Liver (tissue), 9 donors: ENCODE data around the gene S1PR1. TPM values are rescaled to one million over a fixed set of nuclear protein-coding genes. Genes with fewer than 3 reads are reported as not detected.

Source experiments
- DNase-seq: peaks from one replicate; pipeline ENCODE4 v3.0.0-alpha.2; 2017; ENCODE audit warnings: low spot score
- H3K27ac ChIP-seq, 2 donors: one replicate each; pipeline ENCODE4 v1.7.0; 2013; ENCODE audit warnings: inconsistent platforms in 2 of 2, low read length in 2 of 2, control low read depth in 1 of 2, low read depth in 1 of 2, mild to moderate bottlenecking in 1 of 2
- H3K27me3 ChIP-seq, 4 donors: one replicate each; pipeline versions ENCODE4 v1.6.1 to v1.7.0; 2013; ENCODE audit warnings: low read length in 3 of 4, inconsistent platforms in 1 of 4, mild to moderate bottlenecking in 1 of 4, moderate library complexity in 1 of 4; ENCODE audit not compliant: control insufficient read depth in 4 of 4, insufficient read depth in 4 of 4
- H3K36me3 ChIP-seq, 4 donors: one replicate each; pipeline versions ENCODE4 v1.6.1 to v1.7.0; 2013; ENCODE audit warnings: low read length in 3 of 4, mild to moderate bottlenecking in 3 of 4, low read depth in 1 of 4, moderate library complexity in 1 of 4; ENCODE audit not compliant: control insufficient read depth in 4 of 4, insufficient read depth in 3 of 4
- H3K4me1 ChIP-seq, 4 donors: one replicate each; pipeline versions ENCODE4 v1.6.1 to v1.7.0; 2013; ENCODE audit warnings: low read length in 3 of 4, mild to moderate bottlenecking in 3 of 4, moderate library complexity in 1 of 4; ENCODE audit not compliant: control insufficient read depth in 4 of 4, insufficient read depth in 4 of 4
- H3K4me3 ChIP-seq, 3 donors: one replicate each; pipeline versions ENCODE4 v1.6.1 to v1.7.0; 2013; ENCODE audit warnings: low read length in 3 of 3, control low read depth in 1 of 3, low read depth in 1 of 3, mild to moderate bottlenecking in 1 of 3
- H3K9ac ChIP-seq, 2 donors: one replicate each; pipeline ENCODE4 v1.7.0; 2013; ENCODE audit warnings: low read length in 2 of 2, mild to moderate bottlenecking in 2 of 2, moderate library complexity in 2 of 2, control low read depth in 1 of 2, low read depth in 1 of 2
- H3K9me3 ChIP-seq, 4 donors: one replicate each; pipeline versions ENCODE4 v1.6.1 to v1.7.0; 2013; ENCODE audit warnings: low read length in 3 of 4; ENCODE audit not compliant: control insufficient read depth in 4 of 4
- EGR1 ChIP-seq, 2 donors: IDR thresholded peaks; 2 replicates each; pipeline ENCODE4 v1.6.1; 2016 to 2018; ENCODE audit warnings: antibody characterized with exemption in 2 of 2, low read depth in 2 of 2
- FOXA1 ChIP-seq: IDR thresholded peaks from 2 replicates; pipeline ENCODE4 v1.6.1; 2016; ENCODE audit warnings: antibody characterized with exemption
- FOXA2 ChIP-seq: IDR thresholded peaks from 2 replicates; pipeline ENCODE4 v1.6.1; 2016; ENCODE audit warnings: antibody characterized with exemption
- GABPA ChIP-seq, 2 donors: IDR thresholded peaks in 1 of 2; conservative IDR thresholded peaks in 1 of 2; 2 replicates each; pipeline ENCODE4 v1.6.1; 2016; ENCODE audit warnings: antibody characterized with exemption in 2 of 2, mild to moderate bottlenecking in 1 of 2, moderate library complexity in 1 of 2
- HNF4A ChIP-seq, 2 donors: conservative IDR thresholded peaks; 2 replicates each; pipeline ENCODE4 v1.6.1; 2016; ENCODE audit warnings: antibody characterized with exemption in 2 of 2, mild to moderate bottlenecking in 2 of 2
- HNF4G ChIP-seq: IDR thresholded peaks from 2 replicates; pipeline ENCODE4 v1.6.1; 2016; ENCODE audit warnings: antibody characterized with exemption
- JUND ChIP-seq, 2 donors: IDR thresholded peaks; 2 replicates each; pipeline ENCODE4 v1.6.1; 2016; ENCODE audit warnings: antibody characterized with exemption in 2 of 2
- NR2F2 ChIP-seq: IDR thresholded peaks from 2 replicates; pipeline ENCODE4 v1.6.1; 2016; ENCODE audit warnings: antibody characterized with exemption
- RAD21 ChIP-seq, 2 donors: IDR thresholded peaks; 2 replicates each; pipeline ENCODE4 v1.6.1; 2016; ENCODE audit warnings: antibody characterized with exemption in 2 of 2, mild to moderate bottlenecking in 2 of 2
- RXRA ChIP-seq, 2 donors: IDR thresholded peaks; 2 replicates each; pipeline ENCODE4 v1.6.1; 2017 to 2018; ENCODE audit warnings: antibody characterized with exemption in 2 of 2, mild to moderate bottlenecking in 1 of 2
- SP1 ChIP-seq: IDR thresholded peaks from 2 replicates; pipeline ENCODE4 v1.6.1; 2018; ENCODE audit warnings: antibody characterized with exemption, mild to moderate bottlenecking
- TAF1 ChIP-seq: conservative IDR thresholded peaks from 2 replicates; pipeline ENCODE4 v1.6.1; 2016; ENCODE audit warnings: antibody characterized with exemption, mild to moderate bottlenecking
- YY1 ChIP-seq: IDR thresholded peaks from 2 replicates; pipeline ENCODE4 v1.6.1; 2016; ENCODE audit warnings: antibody characterized with exemption, mild to moderate bottlenecking
- WGBS: extraction: QIAGEN DNeasy Blood & Tissue Kit; methylation state at CpG from one replicate; pipeline ENCODE4 v1.1.7; 2013; 5-methylcytosine and 5-hydroxymethylcytosine counted together
- polyA plus RNA-seq, 2 donors: library from polyadenylated mRNA; stranded (reverse) in 1 of 2; unstranded in 1 of 2; fragments of 200-250 nt in 1 of 2; fragments of >200 nt in 1 of 2; fragmentation: Nextera tagmentation in 1 of 2; extraction: Ambion mirVana in 1 of 2; gene quantifications; one replicate each; pipeline versions ENCODE4 v1.2.1 to v1.2.3, GENCODE V29; 2013 to 2015
- total RNA-seq, 2 donors: library from RNA; depleted of rRNA; stranded (reverse); fragments of >200 nt; gene quantifications; one replicate each; pipeline ENCODE4 v1.2.3, GENCODE V29; 2014
- TF ChIP-seq, protein P1 (sequence below): IDR thresholded peaks from 2 replicates; pipeline ENCODE4 v1.6.1; 2016; ENCODE audit warnings: antibody characterized with exemption
- TF ChIP-seq, protein P2 (sequence below): fragments of 150-350 bp; IDR thresholded peaks from 2 replicates; pipeline ENCODE4 v1.5.1; 2017; ENCODE audit warnings: improper control_type of control experiment, low read depth, low read length; ENCODE audit not compliant: missing input control
- TF ChIP-seq, protein P3 (sequence below): IDR thresholded peaks from 2 replicates; pipeline ENCODE4 v1.6.1; 2016; ENCODE audit warnings: antibody characterized with exemption, mild to moderate bottlenecking
- TF ChIP-seq, protein P4 (sequence below): IDR thresholded peaks from 2 replicates; pipeline ENCODE4 v1.6.1; 2016; ENCODE audit warnings: antibody characterized with exemption
- TF ChIP-seq, protein P5 (sequence below): IDR thresholded peaks from 2 replicates; pipeline ENCODE4 v1.6.1; 2016; ENCODE audit warnings: antibody characterized with exemption
- donor health status: healthy.
- donor health status: healthy.
- donor health status: healthy.
- donor health status: healthy.
- donor health status: healthy.

S1PR1 gene
- total and polyA plus RNA-seq, 4 donors = 7.8 to 13.9 (median 11.1) TPM

DNA sequence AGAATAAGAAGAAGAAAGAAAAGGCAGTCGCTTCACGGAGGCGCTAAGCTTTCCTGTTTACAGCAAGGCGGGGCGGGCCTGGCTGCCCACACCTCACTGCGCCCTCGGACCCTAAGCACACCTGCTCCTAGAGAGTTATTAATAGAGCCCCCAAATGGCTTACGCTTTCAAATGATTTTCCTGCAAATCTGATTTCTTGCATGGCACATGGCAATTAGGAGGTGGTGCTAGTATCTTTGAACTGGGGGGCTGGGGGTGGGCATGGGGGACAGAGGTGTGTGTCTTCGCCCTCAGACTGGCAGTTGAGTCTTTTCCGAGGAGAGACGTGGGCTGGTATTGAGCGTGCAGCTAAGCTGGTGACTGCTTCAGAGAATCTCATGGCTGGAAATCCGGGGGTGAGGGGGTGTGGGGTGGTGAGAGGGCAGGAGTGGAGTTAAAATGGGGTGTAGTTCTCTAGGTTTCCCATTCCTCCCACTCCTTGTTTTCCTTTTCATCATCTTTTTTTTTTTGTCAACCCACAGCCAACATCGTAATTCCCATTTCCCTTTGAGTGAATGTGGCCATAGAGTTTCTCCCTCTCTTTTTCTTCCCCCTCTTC lies 1.3 kb downstream of the S1PR1 start:
- Histone ChIP-seq H3K4me3 (peak overlapping the region; percentile 53 to 72 (median 59)), H3K36me3 (peaks cover 0 to 26% (median 7%) of the 10 kb centered on the region in 4 donors), H3K4me1 (peaks cover 0 to 45% (median 19%) of the 10 kb centered on the region in 4 donors), H3K27me3 (no peaks in the 10 kb centered on the region), H3K27ac (peak overlapping the region; percentile 81 to 91), H3K9me3 (no peaks in the 10 kb centered on the region), H3K9ac (peak overlapping the region; percentile 44 to 81)
- WGBS = 4% methylated on average over 14 of the region's 14 CpGs
- TF ChIP-seq FOXA2 (no peak), NR2F2 (no peak), EGR1 (IDR thresholded peaks at IDR 0.05; ENCODE audit: low read depth in 2 of 2) (no peak), GABPA (IDR thresholded peaks at IDR 0.05 in 1 of 2, conservative IDR thresholded peaks at IDR 0.05 in 1 of 2) (no peak), JUND (IDR thresholded peaks at IDR 0.05) (no peak), TAF1 (no peak), HNF4A (conservative IDR thresholded peaks at IDR 0.05) (no peak), RXRA (IDR thresholded peaks at IDR 0.05) (no peak), YY1 (no peak), HNF4G (no peak), RAD21 (IDR thresholded peaks at IDR 0.05) (no peak), FOXA1 (no peak), SP1 (no peak)
- TF ChIP-seq, protein P1, sequence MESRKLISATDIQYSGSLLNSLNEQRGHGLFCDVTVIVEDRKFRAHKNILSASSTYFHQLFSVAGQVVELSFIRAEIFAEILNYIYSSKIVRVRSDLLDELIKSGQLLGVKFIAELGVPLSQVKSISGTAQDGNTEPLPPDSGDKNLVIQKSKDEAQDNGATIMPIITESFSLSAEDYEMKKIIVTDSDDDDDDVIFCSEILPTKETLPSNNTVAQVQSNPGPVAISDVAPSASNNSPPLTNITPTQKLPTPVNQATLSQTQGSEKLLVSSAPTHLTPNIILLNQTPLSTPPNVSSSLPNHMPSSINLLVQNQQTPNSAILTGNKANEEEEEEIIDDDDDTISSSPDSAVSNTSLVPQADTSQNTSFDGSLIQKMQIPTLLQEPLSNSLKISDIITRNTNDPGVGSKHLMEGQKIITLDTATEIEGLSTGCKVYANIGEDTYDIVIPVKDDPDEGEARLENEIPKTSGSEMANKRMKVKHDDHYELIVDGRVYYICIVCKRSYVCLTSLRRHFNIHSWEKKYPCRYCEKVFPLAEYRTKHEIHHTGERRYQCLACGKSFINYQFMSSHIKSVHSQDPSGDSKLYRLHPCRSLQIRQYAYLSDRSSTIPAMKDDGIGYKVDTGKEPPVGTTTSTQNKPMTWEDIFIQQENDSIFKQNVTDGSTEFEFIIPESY = no peak
- TF ChIP-seq, protein P2, sequence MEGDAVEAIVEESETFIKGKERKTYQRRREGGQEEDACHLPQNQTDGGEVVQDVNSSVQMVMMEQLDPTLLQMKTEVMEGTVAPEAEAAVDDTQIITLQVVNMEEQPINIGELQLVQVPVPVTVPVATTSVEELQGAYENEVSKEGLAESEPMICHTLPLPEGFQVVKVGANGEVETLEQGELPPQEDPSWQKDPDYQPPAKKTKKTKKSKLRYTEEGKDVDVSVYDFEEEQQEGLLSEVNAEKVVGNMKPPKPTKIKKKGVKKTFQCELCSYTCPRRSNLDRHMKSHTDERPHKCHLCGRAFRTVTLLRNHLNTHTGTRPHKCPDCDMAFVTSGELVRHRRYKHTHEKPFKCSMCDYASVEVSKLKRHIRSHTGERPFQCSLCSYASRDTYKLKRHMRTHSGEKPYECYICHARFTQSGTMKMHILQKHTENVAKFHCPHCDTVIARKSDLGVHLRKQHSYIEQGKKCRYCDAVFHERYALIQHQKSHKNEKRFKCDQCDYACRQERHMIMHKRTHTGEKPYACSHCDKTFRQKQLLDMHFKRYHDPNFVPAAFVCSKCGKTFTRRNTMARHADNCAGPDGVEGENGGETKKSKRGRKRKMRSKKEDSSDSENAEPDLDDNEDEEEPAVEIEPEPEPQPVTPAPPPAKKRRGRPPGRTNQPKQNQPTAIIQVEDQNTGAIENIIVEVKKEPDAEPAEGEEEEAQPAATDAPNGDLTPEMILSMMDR = no peak
- TF ChIP-seq, protein P3, sequence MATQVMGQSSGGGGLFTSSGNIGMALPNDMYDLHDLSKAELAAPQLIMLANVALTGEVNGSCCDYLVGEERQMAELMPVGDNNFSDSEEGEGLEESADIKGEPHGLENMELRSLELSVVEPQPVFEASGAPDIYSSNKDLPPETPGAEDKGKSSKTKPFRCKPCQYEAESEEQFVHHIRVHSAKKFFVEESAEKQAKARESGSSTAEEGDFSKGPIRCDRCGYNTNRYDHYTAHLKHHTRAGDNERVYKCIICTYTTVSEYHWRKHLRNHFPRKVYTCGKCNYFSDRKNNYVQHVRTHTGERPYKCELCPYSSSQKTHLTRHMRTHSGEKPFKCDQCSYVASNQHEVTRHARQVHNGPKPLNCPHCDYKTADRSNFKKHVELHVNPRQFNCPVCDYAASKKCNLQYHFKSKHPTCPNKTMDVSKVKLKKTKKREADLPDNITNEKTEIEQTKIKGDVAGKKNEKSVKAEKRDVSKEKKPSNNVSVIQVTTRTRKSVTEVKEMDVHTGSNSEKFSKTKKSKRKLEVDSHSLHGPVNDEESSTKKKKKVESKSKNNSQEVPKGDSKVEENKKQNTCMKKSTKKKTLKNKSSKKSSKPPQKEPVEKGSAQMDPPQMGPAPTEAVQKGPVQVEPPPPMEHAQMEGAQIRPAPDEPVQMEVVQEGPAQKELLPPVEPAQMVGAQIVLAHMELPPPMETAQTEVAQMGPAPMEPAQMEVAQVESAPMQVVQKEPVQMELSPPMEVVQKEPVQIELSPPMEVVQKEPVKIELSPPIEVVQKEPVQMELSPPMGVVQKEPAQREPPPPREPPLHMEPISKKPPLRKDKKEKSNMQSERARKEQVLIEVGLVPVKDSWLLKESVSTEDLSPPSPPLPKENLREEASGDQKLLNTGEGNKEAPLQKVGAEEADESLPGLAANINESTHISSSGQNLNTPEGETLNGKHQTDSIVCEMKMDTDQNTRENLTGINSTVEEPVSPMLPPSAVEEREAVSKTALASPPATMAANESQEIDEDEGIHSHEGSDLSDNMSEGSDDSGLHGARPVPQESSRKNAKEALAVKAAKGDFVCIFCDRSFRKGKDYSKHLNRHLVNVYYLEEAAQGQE = no peak
- TF ChIP-seq, protein P4, sequence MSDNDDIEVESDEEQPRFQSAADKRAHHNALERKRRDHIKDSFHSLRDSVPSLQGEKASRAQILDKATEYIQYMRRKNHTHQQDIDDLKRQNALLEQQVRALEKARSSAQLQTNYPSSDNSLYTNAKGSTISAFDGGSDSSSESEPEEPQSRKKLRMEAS = no peak
- TF ChIP-seq, protein P5, sequence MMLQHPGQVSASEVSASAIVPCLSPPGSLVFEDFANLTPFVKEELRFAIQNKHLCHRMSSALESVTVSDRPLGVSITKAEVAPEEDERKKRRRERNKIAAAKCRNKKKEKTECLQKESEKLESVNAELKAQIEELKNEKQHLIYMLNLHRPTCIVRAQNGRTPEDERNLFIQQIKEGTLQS = no peak
- no peak for DNase-seq
